Parathyroid adenoma (tissue), 2 donors: Measurements from ENCODE around the gene CALCR.

ENCODE experiments used
- H2AFZ ChIP-seq: fragments of 300-600 bp; sonication (generic); one replicate; pipeline ENCODE4 v1.7.0; 2017; ENCODE audit warnings: antibody characterized with exemption, mild to moderate bottlenecking
- H3K27ac ChIP-seq: fragments of 300-600 bp; sonication (generic); one replicate; pipeline ENCODE4 v1.7.0; 2017
- H3K27me3 ChIP-seq: fragments of 300-600 bp; sonication (generic); one replicate; pipeline ENCODE4 v1.7.0; 2017; ENCODE audit warnings: low read length; ENCODE audit not compliant: control insufficient read depth, insufficient read depth
- H3K36me3 ChIP-seq: fragments of 300-600 bp; sonication (generic); one replicate; pipeline ENCODE4 v1.7.0; 2017; ENCODE audit warnings: low read length; ENCODE audit not compliant: control insufficient read depth, insufficient read depth
- H3K4me1 ChIP-seq: fragments of 300-600 bp; sonication (generic); one replicate; pipeline ENCODE4 v1.7.0; 2017; ENCODE audit warnings: control low read depth
- H3K4me2 ChIP-seq: fragments of 300-600 bp; sonication (generic); one replicate; pipeline ENCODE4 v1.7.0; 2017; ENCODE audit warnings: low read length
- H3K4me3 ChIP-seq: fragments of 300-600 bp; sonication (generic); one replicate; pipeline ENCODE4 v1.7.0; 2017; ENCODE audit warnings: low read depth, low read length
- H3K79me2 ChIP-seq: fragments of 300-600 bp; sonication (generic); one replicate; pipeline ENCODE4 v1.7.0; 2017; ENCODE audit warnings: control low read depth
- H3K9ac ChIP-seq: fragments of 300-600 bp; sonication (generic); one replicate; pipeline ENCODE4 v1.7.0; 2017; ENCODE audit warnings: mild to moderate bottlenecking
- H3K9me3 ChIP-seq: fragments of 300-600 bp; sonication (generic); one replicate; pipeline ENCODE4 v1.7.0; 2017; ENCODE audit warnings: low read length; ENCODE audit not compliant: control insufficient read depth
- TF ChIP-seq, protein P1 (sequence below): fragments of 300-600 bp; sonication (generic); IDR thresholded peaks from one replicate; pipeline ENCODE4 v1.7.0; 2017; ENCODE audit warnings: antibody characterized with exemption, mild to moderate bottlenecking
- donor health status: primary hyperparathyroidism.

Gene CALCR

DNA sequence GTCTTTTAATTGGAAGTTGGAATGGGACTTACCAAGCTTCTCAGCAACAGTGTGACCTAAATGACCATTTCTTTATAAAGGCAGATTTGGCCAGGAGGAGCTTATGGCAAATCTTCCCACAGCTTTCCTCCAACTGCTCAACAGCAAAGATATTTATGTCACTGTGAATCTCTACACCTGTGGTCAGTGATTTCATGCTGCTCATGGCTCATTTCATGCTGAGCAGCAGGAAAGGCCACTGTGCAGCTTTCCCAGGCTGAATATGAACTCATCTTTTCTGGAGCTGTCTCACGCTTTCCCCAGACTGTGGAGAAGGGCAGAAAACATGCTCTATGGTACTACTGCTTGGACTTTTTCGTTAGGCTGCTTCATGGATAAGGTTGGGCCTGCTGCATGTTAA, 29.8 kb downstream of the CALCR start:
- no peaks in the 10 kb centered on the region for H3K27me3 ChIP-seq
- no peaks in the 10 kb centered on the region for H3K4me1 ChIP-seq
- H3K27ac ChIP-seq, result no peak overlapping the region
- no peaks in the 10 kb centered on the region for H3K36me3 ChIP-seq
- H2AFZ ChIP-seq, result no peak overlapping the region
- no peak overlapping the region for H3K4me2 ChIP-seq
- TF ChIP-seq, protein P1, sequence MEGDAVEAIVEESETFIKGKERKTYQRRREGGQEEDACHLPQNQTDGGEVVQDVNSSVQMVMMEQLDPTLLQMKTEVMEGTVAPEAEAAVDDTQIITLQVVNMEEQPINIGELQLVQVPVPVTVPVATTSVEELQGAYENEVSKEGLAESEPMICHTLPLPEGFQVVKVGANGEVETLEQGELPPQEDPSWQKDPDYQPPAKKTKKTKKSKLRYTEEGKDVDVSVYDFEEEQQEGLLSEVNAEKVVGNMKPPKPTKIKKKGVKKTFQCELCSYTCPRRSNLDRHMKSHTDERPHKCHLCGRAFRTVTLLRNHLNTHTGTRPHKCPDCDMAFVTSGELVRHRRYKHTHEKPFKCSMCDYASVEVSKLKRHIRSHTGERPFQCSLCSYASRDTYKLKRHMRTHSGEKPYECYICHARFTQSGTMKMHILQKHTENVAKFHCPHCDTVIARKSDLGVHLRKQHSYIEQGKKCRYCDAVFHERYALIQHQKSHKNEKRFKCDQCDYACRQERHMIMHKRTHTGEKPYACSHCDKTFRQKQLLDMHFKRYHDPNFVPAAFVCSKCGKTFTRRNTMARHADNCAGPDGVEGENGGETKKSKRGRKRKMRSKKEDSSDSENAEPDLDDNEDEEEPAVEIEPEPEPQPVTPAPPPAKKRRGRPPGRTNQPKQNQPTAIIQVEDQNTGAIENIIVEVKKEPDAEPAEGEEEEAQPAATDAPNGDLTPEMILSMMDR, result no peak
- H3K4me3 ChIP-seq, result no peak overlapping the region
- H3K9ac ChIP-seq, result no peak overlapping the region
- no peaks in the 10 kb centered on the region for H3K9me3 ChIP-seq
- no peaks in the 10 kb centered on the region for H3K79me2 ChIP-seq

DNA sequence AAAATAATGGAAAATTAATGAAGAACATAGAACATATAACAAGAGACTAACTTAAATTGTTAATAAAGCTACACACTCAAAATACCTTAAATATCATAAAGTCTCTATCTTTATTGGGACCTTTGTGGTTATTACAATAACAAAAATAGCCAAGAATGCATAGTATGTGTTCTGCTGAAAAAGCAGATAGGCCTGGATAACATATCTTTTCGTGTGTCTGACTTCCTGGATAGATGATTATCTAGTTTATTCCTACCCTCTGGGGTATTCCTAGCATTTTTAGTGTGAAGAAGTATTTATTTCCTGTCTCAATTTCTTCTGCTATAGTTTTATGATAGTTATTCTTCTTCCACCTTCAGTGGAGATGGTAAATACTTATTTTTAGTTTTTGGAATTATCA, 36.5 kb downstream of the CALCR start:
- H3K4me2 ChIP-seq, result no peak overlapping the region
- H3K4me3 ChIP-seq, result no peak overlapping the region
- no peaks in the 10 kb centered on the region for H3K4me1 ChIP-seq
- TF ChIP-seq, protein P1, result no peak
- H3K9ac ChIP-seq, result no peak overlapping the region
- H3K27me3 ChIP-seq, result no peaks in the 10 kb centered on the region
- H3K9me3 ChIP-seq, result no peaks in the 10 kb centered on the region
- no peaks in the 10 kb centered on the region for H3K79me2 ChIP-seq
- no peak overlapping the region for H2AFZ ChIP-seq
- H3K27ac ChIP-seq, result no peak overlapping the region
- no peaks in the 10 kb centered on the region for H3K36me3 ChIP-seq

DNA sequence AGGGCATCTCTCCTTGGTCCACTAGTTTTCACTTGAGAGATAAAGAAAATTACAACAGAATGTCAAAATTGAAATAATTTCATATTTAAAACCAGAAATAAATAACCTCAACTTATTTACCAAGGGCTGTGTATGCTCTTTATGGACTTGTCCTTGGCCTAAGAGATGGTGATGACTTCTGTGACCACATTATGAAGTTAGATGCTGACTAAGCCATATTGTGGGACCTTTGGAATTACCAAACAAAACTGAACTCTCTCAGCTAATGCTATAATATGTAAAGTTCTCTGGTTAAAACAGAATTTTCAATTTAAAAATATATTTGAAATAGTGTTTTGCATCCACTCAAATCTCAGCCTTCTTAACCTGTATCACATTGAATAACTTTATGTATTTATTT, 38.9 kb downstream of the CALCR start:
- no peaks in the 10 kb centered on the region for H3K36me3 ChIP-seq
- H3K4me1 ChIP-seq, result no peaks in the 10 kb centered on the region
- H3K27me3 ChIP-seq, result no peaks in the 10 kb centered on the region
- no peak overlapping the region for H2AFZ ChIP-seq
- H3K4me3 ChIP-seq, result no peak overlapping the region
- no peak overlapping the region for H3K4me2 ChIP-seq
- no peak overlapping the region for H3K9ac ChIP-seq
- H3K9me3 ChIP-seq, result no peaks in the 10 kb centered on the region
- no peaks in the 10 kb centered on the region for H3K79me2 ChIP-seq
- no peak overlapping the region for H3K27ac ChIP-seq
- TF ChIP-seq, protein P1, result no peak

DNA sequence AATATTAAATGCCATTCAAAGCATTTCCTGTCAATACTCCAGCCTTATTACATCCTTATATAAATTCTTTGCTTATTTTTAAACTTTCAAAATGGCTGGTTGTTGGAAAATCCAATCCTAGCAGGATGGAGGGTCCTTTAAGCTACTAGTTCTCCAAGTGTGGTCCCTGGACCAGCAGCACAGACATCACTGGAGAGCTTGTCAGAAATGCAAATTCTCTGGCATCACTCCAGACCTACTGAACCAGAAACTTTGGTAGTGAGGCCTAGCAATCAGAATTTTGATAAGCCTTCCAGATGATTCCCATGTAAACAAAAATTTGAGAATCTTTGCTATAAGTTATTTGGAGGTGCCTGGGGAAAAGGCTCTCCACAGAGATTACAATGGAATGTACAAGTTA, 43.8 kb downstream of the CALCR start:
- Histone ChIP-seq H3K27me3 (no peaks in the 10 kb centered on the region), H3K4me2 (no peak overlapping the region), H3K4me1 (no peaks in the 10 kb centered on the region), H3K36me3 (no peaks in the 10 kb centered on the region), H3K4me3 (no peak overlapping the region), H2AFZ (no peak overlapping the region), H3K79me2 (no peaks in the 10 kb centered on the region), H3K9me3 (no peaks in the 10 kb centered on the region), H3K27ac (no peak overlapping the region), H3K9ac (no peak overlapping the region)
- TF ChIP-seq, protein P1, result no peak

DNA sequence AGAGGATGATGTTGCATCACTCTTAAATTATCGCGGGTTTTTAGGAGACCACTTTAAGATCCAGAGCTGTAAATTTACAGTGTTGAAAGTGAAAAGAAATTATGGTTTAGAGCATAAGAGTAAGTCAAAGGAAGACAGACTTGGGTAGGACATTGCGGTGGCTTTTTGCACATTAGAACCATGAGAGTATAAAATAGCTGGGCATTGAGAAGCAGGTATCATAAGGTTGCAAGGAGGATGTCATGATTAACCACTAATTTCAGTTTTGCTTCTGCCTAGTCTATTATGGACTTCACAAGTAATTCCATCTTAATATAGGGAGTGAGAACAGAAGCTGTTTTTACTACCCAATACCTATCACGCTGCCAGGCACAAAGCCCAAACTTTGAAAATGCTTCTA, 57.7 kb downstream of the CALCR start:
- H3K27ac ChIP-seq, result no peak overlapping the region
- no peaks in the 10 kb centered on the region for H3K79me2 ChIP-seq
- H3K4me3 ChIP-seq, result no peak overlapping the region
- H3K4me1 ChIP-seq, result no peaks in the 10 kb centered on the region
- no peak overlapping the region for H3K9ac ChIP-seq
- no peaks in the 10 kb centered on the region for H3K36me3 ChIP-seq
- no peak overlapping the region for H2AFZ ChIP-seq
- TF ChIP-seq, protein P1, result no peak
- H3K9me3 ChIP-seq, result no peaks in the 10 kb centered on the region
- no peak overlapping the region for H3K4me2 ChIP-seq
- no peaks in the 10 kb centered on the region for H3K27me3 ChIP-seq
